K562 (cell line): ENCODE measurements around the gene SLC9C2. TPM values are rescaled to one million over a fixed set of nuclear protein-coding genes. Genes with fewer than 3 reads are reported as not detected.
A peak's percentile ranks its signal among the peaks of the same experiment; 100 is the strongest.

ENCODE experiments used
- ARNT ChIP-seq, 2 experiments: fragments of 450-650 bp; IDR thresholded peaks; 2 replicates each; pipeline ENCODE4 v1.6.1; 2016; ENCODE audit warnings: mild to moderate bottlenecking in 1 of 2
- BHLHE40 ChIP-seq: IDR thresholded peaks from 2 replicates; pipeline ENCODE4 v1.6.1; 2011; ENCODE audit warnings: low read length, improper control_type of control experiment
- E2F1 ChIP-seq: sonication (generic); formaldehyde crosslinking; IDR thresholded peaks from 2 replicates; pipeline ENCODE4 v1.8.1; 2023; ENCODE audit warnings: mild to moderate bottlenecking, missing genetic modification reagents, moderate library complexity
- ETS1 ChIP-seq: conservative IDR thresholded peaks from 2 replicates; pipeline ENCODE4 v1.6.1; 2011; ENCODE audit warnings: low read depth, mild to moderate bottlenecking, low read length; ENCODE audit not compliant: control insufficient read depth
- GATAD2B ChIP-seq: fragments of 450-650 bp; IDR thresholded peaks from 2 replicates; pipeline ENCODE4 v1.6.1; 2017; ENCODE audit warnings: mild to moderate bottlenecking, borderline replicate concordance
- HDGF ChIP-seq: fragments of 450-650 bp; IDR thresholded peaks from 2 replicates; pipeline ENCODE4 v1.6.1; 2016
- LEF1 ChIP-seq: fragments of 450-650 bp; IDR thresholded peaks from 2 replicates; pipeline ENCODE4 v1.6.1; 2016; ENCODE audit warnings: mild to moderate bottlenecking
- MTA1 ChIP-seq: fragments of 450-650 bp; IDR thresholded peaks from 2 replicates; pipeline ENCODE4 v1.6.1; 2017; ENCODE audit warnings: borderline replicate concordance
- MXI1 ChIP-seq: IDR thresholded peaks from 2 replicates; pipeline ENCODE4 v1.6.1; 2011; ENCODE audit warnings: low read depth, mild to moderate bottlenecking, improper control_type of control experiment, low read length
- MYNN ChIP-seq, 2 experiments: sonication (generic); formaldehyde crosslinking in 1 of 2; IDR thresholded peaks; 2 replicates each; pipeline versions ENCODE4 v1.5.0 to v1.6.1; 2016 to 2020; ENCODE audit warnings: antibody characterized with exemption in 1 of 2, missing genetic modification reagents in 1 of 2
- NEUROD1 ChIP-seq: fragments of 150-350 bp; IDR thresholded peaks from 2 replicates; pipeline ENCODE4 v1.6.1; 2014; ENCODE audit warnings: borderline replicate concordance, low read length, low read depth; ENCODE audit not compliant: partially characterized antibody
- NFE2 ChIP-seq: IDR thresholded peaks from 2 replicates; pipeline ENCODE4 v1.6.1; 2014; ENCODE audit warnings: antibody characterized with exemption, low read depth
- PBX2 ChIP-seq, 2 experiments: IDR thresholded peaks in 1 of 2; conservative IDR thresholded peaks in 1 of 2; 2 replicates each; pipeline ENCODE4 v1.6.1; 2016; ENCODE audit warnings: low read depth in 2 of 2, mild to moderate bottlenecking in 1 of 2, missing compliant biosample characterization in 1 of 2, missing genetic modification characterization in 1 of 2, moderate library complexity in 1 of 2
- PCBP2 ChIP-seq: fragments of 200-400 bp; formaldehyde crosslinking; IDR thresholded peaks from 2 replicates; pipeline ENCODE4 v1.6.1; 2018; ENCODE audit warnings: low read length, low read depth, mild to moderate bottlenecking, moderate library complexity; ENCODE audit not compliant: poor library complexity, severe bottlenecking
- PHB2 ChIP-seq: fragments of 450-650 bp; IDR thresholded peaks from 2 replicates; pipeline ENCODE4 v1.6.1; 2017; ENCODE audit warnings: low read depth
- PML ChIP-seq: IDR thresholded peaks from 2 replicates; pipeline ENCODE4 v1.6.1; 2012; ENCODE audit warnings: low read length, inconsistent platforms
- POLR2A ChIP-seq: fragments of 450-650 bp; conservative IDR thresholded peaks from 2 replicates; pipeline ENCODE4 v1.6.1; 2016
- POLR2B ChIP-seq: fragments of 450-650 bp; IDR thresholded peaks from 2 replicates; pipeline ENCODE4 v1.6.1; 2018; ENCODE audit warnings: low read depth; ENCODE audit not compliant: partially characterized antibody
- RFX1 ChIP-seq: fragments of 450-650 bp; IDR thresholded peaks from 2 replicates; pipeline ENCODE4 v1.6.1; 2016; ENCODE audit warnings: mild to moderate bottlenecking, moderate library complexity
- SNIP1 ChIP-seq: fragments of 450-650 bp; IDR thresholded peaks from 2 replicates; pipeline ENCODE4 v1.7.1; 2017; ENCODE audit warnings: low read depth, mild to moderate bottlenecking
- SPI1 ChIP-seq: IDR thresholded peaks from 2 replicates; pipeline ENCODE4 v1.6.1; 2011; ENCODE audit warnings: low read depth, low read length, control low read depth, borderline replicate concordance
- TEAD1 ChIP-seq, 2 experiments: fragments of 450-650 bp in 1 of 2; sonication (generic) in 1 of 2; formaldehyde crosslinking; IDR thresholded peaks; 2 replicates each; pipeline versions ENCODE4 v1.4.0 to v1.8.0; 2020 to 2022; ENCODE audit warnings: mild to moderate bottlenecking in 2 of 2, missing genetic modification reagents in 1 of 2
- ZEB2 ChIP-seq: fragments of 450-650 bp; IDR thresholded peaks from 2 replicates; pipeline ENCODE4 v1.6.1; 2016
- ZNF282 ChIP-seq: sonication (generic); formaldehyde crosslinking; IDR thresholded peaks from 2 replicates; pipeline ENCODE4 v1.8.1; 2023; ENCODE audit warnings: missing genetic modification reagents
- ZNF384 ChIP-seq: IDR thresholded peaks from 2 replicates; pipeline ENCODE4 v1.6.1; 2012; ENCODE audit warnings: low read depth, low read length, improper control_type of control experiment
- ZNF507 ChIP-seq: conservative IDR thresholded peaks from 2 replicates; pipeline ENCODE4 v1.6.1; 2017; ENCODE audit warnings: missing genetic modification characterization, missing compliant biosample characterization
- ZNF778 ChIP-seq: fragments of 450-650 bp; formaldehyde crosslinking; IDR thresholded peaks from 2 replicates; pipeline ENCODE4 v1.4.0; 2020; ENCODE audit warnings: mild to moderate bottlenecking, moderate library complexity
- polyA plus RNA-seq, 8 experiments: library from polyadenylated mRNA; depleted of rRNA in 4 of 8; stranded (reverse) in 5 of 8; unstranded in 3 of 8; fragments of >200 nt; fragmentation: Nextera tagmentation in 2 of 8; fragmentation: Illumina TruSeq in 1 of 8; extraction: Ambion mirVana in 2 of 8; extraction: Trizol in 1 of 8; gene quantifications; 2 replicates each; pipeline versions ENCODE4 v1.2.1 to v1.2.3, GENCODE V29; 2011 to 2014; ENCODE audit warnings: inconsistent platforms in 1 of 8, missing spikeins in 1 of 8
- total RNA-seq, 7 experiments: library from RNA; depleted of rRNA in 6 of 7; stranded (reverse); fragments of >200 nt in 6 of 7; fragmentation: Illumina TruSeq in 2 of 7; extraction: Trizol in 2 of 7; gene quantifications; 2 replicates each; pipeline versions ENCODE4 v1.2.1 to v1.2.3, GENCODE V29; 2011 to 2021; ENCODE audit warnings: low replicate concordance in 1 of 7

The SLC9C2 gene
- total and polyA plus RNA-seq, 9 of the 15 experiments (the other 6 are each of a cell fraction or from before 2014, with no cell fraction given): 0.11 to 0.22 (median 0.15) TPM; not detected in 5

- no peak for TF ChIP-seq ZNF778 (CRISPR knock-in tag)
- TF ChIP-seq HDGF: peak; percentile 66; the same call in 1 of the 2 replicates
- no peak for TF ChIP-seq SNIP1
- 0 out of 2 replicates have a peak, but pooled peaks have one; percentile 19 for TF ChIP-seq PML
- no peak for TF ChIP-seq LEF1
- TF ChIP-seq TEAD1 (CRISPR knock-in tag; IDR thresholded peaks at IDR 0.05): no peak
- TF ChIP-seq ZNF507 (tag): no peak
- TF ChIP-seq ZEB2: no peak; the same call in 1 of the 2 replicates
- TF ChIP-seq NFE2: peak; percentile 55
- no peak; the same call in 1 of the 2 replicates for TF ChIP-seq MYNN (IDR thresholded peaks at IDR 0.05)
- no peak for TF ChIP-seq MYNN (CRISPR knock-in tag; IDR thresholded peaks at IDR 0.05)
- no peak for TF ChIP-seq PBX2 (CRISPR knock-in tag; IDR thresholded peaks at IDR 0.05; ENCODE audit: low read depth)
- TF ChIP-seq PBX2 (tag; conservative IDR thresholded peaks at IDR 0.05; ENCODE audit: low read depth): peak; percentile 65; the same call in 1 of the 2 replicates
- peak; percentile 53; the same call in 1 of the 2 replicates for TF ChIP-seq ETS1
- TF ChIP-seq PHB2: no peak
- TF ChIP-seq GATAD2B: no peak
- no peak for TF ChIP-seq MTA1
- TF ChIP-seq NEUROD1: no peak
- TF ChIP-seq POLR2B: no peak
- no peak; the same call in 1 of the 2 replicates for TF ChIP-seq POLR2A
- no peak for TF ChIP-seq SPI1
- peak; percentile 64 for TF ChIP-seq ZNF384
- TF ChIP-seq BHLHE40: peak; percentile 26; the same call in 1 of the 2 replicates
- TF ChIP-seq PCBP2: no peak
- peak; percentile 66; the same call in 1 of the 2 replicates for TF ChIP-seq MXI1
- TF ChIP-seq E2F1 (CRISPR knock-in tag): 0 out of 2 replicates have a peak, but pooled peaks have one; percentile 6
- no peak for TF ChIP-seq RFX1
- TF ChIP-seq ZNF282: no peak
- TF ChIP-seq ARNT (IDR thresholded peaks at IDR 0.05): peak; percentile 27 to 63; a peak in 1 of 4 replicates
These were observed 124.7 kb downstream of the SLC9C2 start (continued) for GRCh38 chr1:173478094-173478674.
